OCI-LY1 (cell line): Measurements from ENCODE around the gene BICD1.
"Not testable (repeated sequence)": the region's sequence is repeated elsewhere in the genome, so short reads cannot be mapped to it uniquely, and the experiment has no call there.

Source experiments
- H2AFZ ChIP-seq: fragments of 200-600 bp; sonication (generic), shearing (Covaris generic); 2 replicates; pipeline ENCODE4 v1.6.0; 2014; ENCODE audit warnings: antibody characterized with exemption, mild to moderate bottlenecking, low read length
- H3F3A ChIP-seq: fragments of 200-600 bp; sonication (generic), shearing (Covaris generic); 2 replicates; pipeline ENCODE4 v1.6.0; 2014; ENCODE audit warnings: mild to moderate bottlenecking, antibody characterized with exemption, low read length, moderate library complexity; ENCODE audit not compliant: insufficient read depth
- H3K27ac ChIP-seq: fragments of 200-600 bp; sonication (generic); 2 replicates; pipeline ENCODE4 v1.5.1; 2014; ENCODE audit warnings: low read length, mixed run types, mild to moderate bottlenecking, low read depth; ENCODE audit not compliant: poor library complexity, severe bottlenecking
- H3K27me3 ChIP-seq: fragments of 200-600 bp; sonication (generic); 2 replicates; pipeline ENCODE4 v1.6.0; 2014; ENCODE audit warnings: antibody characterized with exemption, mild to moderate bottlenecking, low read length, moderate library complexity; ENCODE audit not compliant: insufficient read depth
- H3K36me3 ChIP-seq: fragments of 200-600 bp; sonication (generic); 2 replicates; pipeline ENCODE4 v1.6.1; 2014; ENCODE audit warnings: mild to moderate bottlenecking, antibody characterized with exemption, low read length, moderate library complexity, mixed read lengths; ENCODE audit not compliant: insufficient read depth
- H3K4me1 ChIP-seq: fragments of 200-600 bp; sonication (generic); 2 replicates; pipeline ENCODE4 v1.5.1; 2014; ENCODE audit warnings: mild to moderate bottlenecking, low read length, moderate library complexity; ENCODE audit not compliant: insufficient read depth, severe bottlenecking
- H3K4me2 ChIP-seq: fragments of 200-600 bp; sonication (generic), shearing (Covaris generic); 2 replicates; pipeline ENCODE4 v1.6.1; 2014; ENCODE audit warnings: low read length
- H3K4me3 ChIP-seq: fragments of 200-600 bp; sonication (generic); 2 replicates; pipeline ENCODE4 v1.5.1; 2014; ENCODE audit warnings: low read length, low read depth, mild to moderate bottlenecking, mixed read lengths; ENCODE audit not compliant: poor library complexity, severe bottlenecking
- H3K79me2 ChIP-seq: fragments of 200-600 bp; shearing (Covaris generic); 2 replicates; pipeline ENCODE4 v1.6.1; 2016; ENCODE audit warnings: mixed run types, low read length, mixed read lengths; ENCODE audit not compliant: insufficient read depth
- H3K9ac ChIP-seq: fragments of 200-600 bp; sonication (generic), shearing (Covaris generic); 2 replicates; pipeline ENCODE4 v1.6.1; 2014; ENCODE audit warnings: mild to moderate bottlenecking, low read length, mixed read lengths
- H3K9me2 ChIP-seq: fragments of 200-600 bp; sonication (generic), shearing (Covaris generic); 2 replicates; pipeline ENCODE4 v1.6.1; 2014; ENCODE audit warnings: low read depth, mild to moderate bottlenecking, low read length, mixed read lengths
- H3K9me3 ChIP-seq: fragments of 200-600 bp; shearing (Covaris generic); 2 replicates; pipeline ENCODE4 v1.6.1; 2014; ENCODE audit warnings: low read length, mixed read lengths
- H4K20me1 ChIP-seq: fragments of 200-600 bp; sonication (generic), shearing (Covaris generic); 2 replicates; pipeline ENCODE4 v1.6.0; 2016; ENCODE audit warnings: mild to moderate bottlenecking, low read length; ENCODE audit not compliant: insufficient read depth
- EZH2 ChIP-seq: fragments of 200-600 bp; sonication (generic), shearing (Covaris generic); IDR thresholded peaks from 2 replicates; pipeline ENCODE4 v1.8.0; 2017; ENCODE audit warnings: borderline replicate concordance, mixed run types, mild to moderate bottlenecking, antibody characterized with exemption, low read length, moderate library complexity, mixed read lengths
- TF ChIP-seq, protein P1 (sequence below): fragments of 200-600 bp; sonication (generic), shearing (Covaris generic); IDR thresholded peaks from 2 replicates; pipeline ENCODE4 v1.5.1; 2017; ENCODE audit warnings: mild to moderate bottlenecking, antibody characterized with exemption, low read length, moderate library complexity, mixed read lengths

The BICD1 gene

DNA sequence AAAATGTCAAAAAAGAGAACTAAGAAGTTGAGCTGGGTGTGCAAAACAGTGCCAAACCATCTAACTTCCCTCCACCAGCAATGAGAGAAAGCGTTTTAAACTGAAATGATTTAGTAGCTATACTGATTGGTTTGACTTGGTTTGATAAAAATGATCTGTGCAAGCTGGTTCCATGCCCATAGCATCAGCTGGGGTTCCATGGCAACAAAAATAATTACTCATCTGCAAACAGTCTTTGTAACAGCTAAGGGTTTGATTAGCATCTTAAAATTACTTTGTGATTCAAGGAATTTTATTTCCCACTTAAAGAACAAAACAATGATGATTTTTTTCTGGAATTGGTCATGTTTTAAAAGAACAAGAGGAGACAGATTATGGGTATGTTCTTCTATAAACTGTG is 15.0 kb upstream of the BICD1 start:
- H3K36me3 ChIP-seq: no peaks in the 10 kb centered on the region
- H3K27ac ChIP-seq: no peak overlapping the region
- no peak overlapping the region for H2AFZ ChIP-seq
- H3K4me1 ChIP-seq: peaks cover 11% of the 10 kb centered on the region
- no peak overlapping the region for H3K4me3 ChIP-seq
- no peak overlapping the region for H3K4me2 ChIP-seq
- H3K79me2 ChIP-seq: no peaks in the 10 kb centered on the region
- H3F3A ChIP-seq: no peaks in the 10 kb centered on the region
- no peaks in the 10 kb centered on the region for H3K9me2 ChIP-seq
- no peaks in the 10 kb centered on the region for H3K9me3 ChIP-seq
- no peaks in the 10 kb centered on the region for H3K27me3 ChIP-seq
- H3K9ac ChIP-seq: no peak overlapping the region
- TF ChIP-seq, protein P1, sequence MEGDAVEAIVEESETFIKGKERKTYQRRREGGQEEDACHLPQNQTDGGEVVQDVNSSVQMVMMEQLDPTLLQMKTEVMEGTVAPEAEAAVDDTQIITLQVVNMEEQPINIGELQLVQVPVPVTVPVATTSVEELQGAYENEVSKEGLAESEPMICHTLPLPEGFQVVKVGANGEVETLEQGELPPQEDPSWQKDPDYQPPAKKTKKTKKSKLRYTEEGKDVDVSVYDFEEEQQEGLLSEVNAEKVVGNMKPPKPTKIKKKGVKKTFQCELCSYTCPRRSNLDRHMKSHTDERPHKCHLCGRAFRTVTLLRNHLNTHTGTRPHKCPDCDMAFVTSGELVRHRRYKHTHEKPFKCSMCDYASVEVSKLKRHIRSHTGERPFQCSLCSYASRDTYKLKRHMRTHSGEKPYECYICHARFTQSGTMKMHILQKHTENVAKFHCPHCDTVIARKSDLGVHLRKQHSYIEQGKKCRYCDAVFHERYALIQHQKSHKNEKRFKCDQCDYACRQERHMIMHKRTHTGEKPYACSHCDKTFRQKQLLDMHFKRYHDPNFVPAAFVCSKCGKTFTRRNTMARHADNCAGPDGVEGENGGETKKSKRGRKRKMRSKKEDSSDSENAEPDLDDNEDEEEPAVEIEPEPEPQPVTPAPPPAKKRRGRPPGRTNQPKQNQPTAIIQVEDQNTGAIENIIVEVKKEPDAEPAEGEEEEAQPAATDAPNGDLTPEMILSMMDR: no peak
- no peak for TF ChIP-seq EZH2
- no peaks in the 10 kb centered on the region for H4K20me1 ChIP-seq

DNA sequence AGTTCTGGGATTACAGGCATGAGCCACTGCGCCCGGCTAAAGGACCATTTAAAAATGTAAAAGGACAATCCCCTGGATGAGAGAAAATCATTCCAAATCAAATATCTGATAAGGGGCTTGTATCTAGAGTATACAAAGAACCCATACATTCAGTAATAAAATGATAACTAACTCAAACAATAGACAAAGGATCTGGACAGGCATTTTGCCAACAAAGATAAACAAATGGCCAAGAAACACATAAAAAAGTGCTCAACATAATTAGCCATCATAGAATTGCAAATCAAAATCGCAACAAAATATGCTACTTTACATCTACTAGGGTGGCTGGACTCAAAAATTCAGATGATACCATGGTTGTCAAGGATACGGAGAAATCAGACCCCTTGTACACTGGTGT is 8.5 kb upstream of the BICD1 start:
- Histone ChIP-seq H4K20me1 (no peaks in the 10 kb centered on the region), H3K4me3 (no peak overlapping the region), H3K27ac (no peak overlapping the region), H3K9ac (no peak overlapping the region), H3K9me3 (no peaks in the 10 kb centered on the region), H3K9me2 (no peaks in the 10 kb centered on the region), H3F3A (no peaks in the 10 kb centered on the region), H3K27me3 (no peaks in the 10 kb centered on the region), H3K36me3 (no peaks in the 10 kb centered on the region; the same call in 1 of the 2 replicates), H3K79me2 (no peaks in the 10 kb centered on the region), H2AFZ (no peak overlapping the region), H3K4me2 (no peak overlapping the region), H3K4me1 (no peaks in the 10 kb centered on the region)
- no peak for TF ChIP-seq EZH2
- TF ChIP-seq, protein P1: no peak

DNA sequence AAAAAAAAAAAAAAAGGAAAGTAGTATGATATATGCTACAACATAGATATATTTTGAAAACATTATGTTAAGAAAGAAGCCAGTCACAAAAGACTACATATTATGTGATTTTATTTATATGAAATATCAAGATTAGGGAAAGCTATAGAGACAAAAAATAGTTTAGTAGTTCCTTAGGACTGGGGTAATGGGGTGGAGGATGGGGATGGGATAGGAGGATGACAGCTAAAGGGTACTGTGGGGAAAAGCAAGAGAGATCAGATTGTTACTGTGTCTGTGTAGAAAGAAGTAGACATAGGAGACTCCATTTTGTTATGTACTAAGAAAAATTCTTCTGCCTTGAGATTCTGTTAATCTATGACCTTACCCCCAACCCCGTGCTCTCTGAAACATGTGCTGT is 7.4 kb upstream of the BICD1 start:
- not testable (repeated sequence) for H3K9me2 ChIP-seq, H3K4me2 ChIP-seq, H3K4me1 ChIP-seq, H3K9ac ChIP-seq, H3K36me3 ChIP-seq, H3K27ac ChIP-seq, H3K79me2 ChIP-seq, H3K4me3 ChIP-seq, H2AFZ ChIP-seq, H3K9me3 ChIP-seq, H4K20me1 ChIP-seq, H3K27me3 ChIP-seq, H3F3A ChIP-seq

DNA sequence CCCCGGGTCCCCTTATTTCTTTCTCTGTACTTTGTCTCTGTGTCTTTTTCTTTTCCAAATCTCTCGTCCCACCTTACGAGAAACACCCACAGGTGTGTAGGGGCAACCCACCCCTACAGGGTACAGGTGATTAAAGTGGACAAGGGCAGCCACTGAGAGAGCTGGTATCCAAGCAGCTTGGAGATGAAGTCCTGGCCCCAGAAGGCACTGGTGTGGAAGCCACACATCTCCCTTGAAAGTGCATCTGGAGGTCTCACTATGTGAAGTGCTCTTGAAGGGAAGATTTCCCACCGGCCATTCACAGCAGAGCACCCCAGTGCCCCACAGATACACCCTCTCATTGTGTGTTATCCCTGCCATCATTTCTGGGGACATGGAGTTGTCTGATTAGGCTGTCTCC is 6.3 kb upstream of the BICD1 start:
- Histone ChIP-seq H3K4me1 (no peaks in the 10 kb centered on the region), H3K79me2 (no peaks in the 10 kb centered on the region), H3K4me2 (no peak overlapping the region), H3F3A (no peaks in the 10 kb centered on the region), H4K20me1 (no peaks in the 10 kb centered on the region), H3K27me3 (no peaks in the 10 kb centered on the region), H3K9ac (no peak overlapping the region), H3K36me3 (no peaks in the 10 kb centered on the region; the same call in 1 of the 2 replicates), H3K9me2 (no peaks in the 10 kb centered on the region), H3K4me3 (no peak overlapping the region), H2AFZ (no peak overlapping the region), H3K27ac (no peak overlapping the region), H3K9me3 (no peaks in the 10 kb centered on the region)
- TF ChIP-seq, protein P1: no peak
- TF ChIP-seq EZH2: no peak
